WTC11 (cell line): ENCODE measurements around the gene ROBO2. TPM values are rescaled to one million over a fixed set of nuclear protein-coding genes. Genes with fewer than 3 reads are reported as not detected.

Source experiments
- ATAC-seq: fragments of 200-7000 bp; cut with Tn5 transposase; 2 replicates; pipeline ENCODE4 v1.10.0; 2021; ENCODE audit warnings: mild to moderate bottlenecking, moderate library complexity
- CTCF ChIA-PET: fragments of 300-600 bp; sonication (Branson Sonifier 250); formaldehyde crosslinking; loops from one replicate; lab custom pipeline; 2021; ENCODE audit warnings: antibody characterized with exemption; lab: Charles Lee
- POLR2A ChIA-PET: fragments of 350-600 bp; sonication (Branson Sonifier 250); formaldehyde crosslinking; loops from one replicate; lab custom pipeline; 2021; ENCODE audit warnings: antibody characterized with exemption; lab: Charles Lee
- DNase-seq: peaks from one replicate; pipeline ENCODE4 v3.0.0; 2021; ENCODE audit warnings: low spot score
- H3K27ac Mint-ChIP-seq: 2 replicates; pipeline ENCODE4 v1.8.0; 2021; ENCODE audit warnings: mixed read lengths
- H3K27me3 Mint-ChIP-seq: 2 replicates; pipeline ENCODE4 v1.8.0; 2021; ENCODE audit warnings: low read depth, mild to moderate bottlenecking, moderate library complexity, mixed read lengths
- H3K36me3 Mint-ChIP-seq: 2 replicates; pipeline ENCODE4 v1.8.0; 2021; ENCODE audit warnings: mixed read lengths
- H3K4me1 Mint-ChIP-seq: 2 replicates; pipeline ENCODE4 v1.8.0; 2022; ENCODE audit warnings: mixed read lengths
- H3K4me3 Mint-ChIP-seq: 2 replicates; pipeline ENCODE4 v1.8.0; 2021; ENCODE audit warnings: mild to moderate bottlenecking, moderate library complexity, mixed read lengths
- H3K9me3 Mint-ChIP-seq: 2 replicates; pipeline ENCODE4 v1.8.0; 2021; ENCODE audit warnings: mixed read lengths
- EMX1 ChIP-seq: fragments of 250-450 bp; sonication (Bioruptor Pico); IDR thresholded peaks from 2 replicates; pipeline ENCODE4 v1.8.0; 2021; ENCODE audit warnings: mild to moderate bottlenecking
- ETV6 ChIP-seq: sonication (generic); formaldehyde crosslinking; IDR thresholded peaks from 2 replicates; pipeline ENCODE4 v1.8.1; 2022; ENCODE audit warnings: mild to moderate bottlenecking, missing genetic modification reagents
- HMGA2 ChIP-seq: fragments of 250-450 bp; sonication (Bioruptor Pico); IDR thresholded peaks from 2 replicates; pipeline ENCODE4 v1.4.0; 2021; ENCODE audit warnings: mild to moderate bottlenecking, moderate library complexity
- MXD4 ChIP-seq: fragments of 250-450 bp; sonication (Bioruptor Pico); IDR thresholded peaks from 2 replicates; pipeline ENCODE4 v1.8.0; 2021; ENCODE audit warnings: mild to moderate bottlenecking, moderate library complexity, borderline replicate concordance
- NR1H2 ChIP-seq: sonication (generic); formaldehyde crosslinking; IDR thresholded peaks from 2 replicates; pipeline ENCODE4 v1.9.0; 2021; ENCODE audit warnings: mild to moderate bottlenecking, moderate library complexity, missing genetic modification reagents
- NR3C1 ChIP-seq: sonication (generic); formaldehyde crosslinking; conservative IDR thresholded peaks from 2 replicates; pipeline ENCODE4 v1.8.1; 2023; ENCODE audit warnings: low read depth, mild to moderate bottlenecking, missing genetic modification reagents
- OVOL2 ChIP-seq: fragments of 250-450 bp; sonication (Bioruptor Pico); IDR thresholded peaks from 2 replicates; pipeline ENCODE4 v1.9.0; 2021; ENCODE audit warnings: mild to moderate bottlenecking, borderline replicate concordance
- PRRX2 ChIP-seq: fragments of 250-450 bp; sonication (Bioruptor Pico); IDR thresholded peaks from 2 replicates; pipeline ENCODE4 v1.8.0; 2021; ENCODE audit warnings: mild to moderate bottlenecking
- RELA ChIP-seq: sonication (generic); formaldehyde crosslinking; IDR thresholded peaks from 2 replicates; pipeline ENCODE4 v1.8.1; 2022; ENCODE audit warnings: missing genetic modification reagents, mild to moderate bottlenecking, borderline replicate concordance
- SOX15 ChIP-seq: fragments of 250-450 bp; sonication (Bioruptor Pico); IDR thresholded peaks from 2 replicates; pipeline ENCODE4 v1.9.0; 2021; ENCODE audit warnings: mild to moderate bottlenecking
- TCF7 ChIP-seq: sonication (generic); formaldehyde crosslinking; IDR thresholded peaks from 2 replicates; pipeline ENCODE4 v1.8.0; 2022; ENCODE audit warnings: mild to moderate bottlenecking, low read depth, missing genetic modification reagents, moderate library complexity
- TEAD4 ChIP-seq: sonication (generic); formaldehyde crosslinking; IDR thresholded peaks from 2 replicates; pipeline ENCODE4 v1.8.0; 2022; ENCODE audit warnings: mild to moderate bottlenecking, missing genetic modification reagents
- TP53 ChIP-seq: sonication (generic); formaldehyde crosslinking; IDR thresholded peaks from 2 replicates; pipeline ENCODE4 v1.8.1; 2023; ENCODE audit warnings: mild to moderate bottlenecking, missing genetic modification reagents
- ZNF219 ChIP-seq: sonication (generic); formaldehyde crosslinking; IDR thresholded peaks from 2 replicates; pipeline ENCODE4 v1.8.0; 2023; ENCODE audit warnings: missing genetic modification reagents, mild to moderate bottlenecking, borderline replicate concordance
- ZNF263 ChIP-seq: sonication (generic); formaldehyde crosslinking; IDR thresholded peaks from 2 replicates; pipeline ENCODE4 v1.8.1; 2022; ENCODE audit warnings: low read depth, mild to moderate bottlenecking, moderate library complexity, missing genetic modification reagents
- ZNF317 ChIP-seq: sonication (generic); formaldehyde crosslinking; IDR thresholded peaks from 2 replicates; pipeline ENCODE4 v1.8.1; 2023; ENCODE audit warnings: low read depth, mild to moderate bottlenecking, moderate library complexity, missing genetic modification reagents, borderline replicate concordance
- total RNA-seq: library from RNA; stranded (reverse); gene quantifications from 3 replicates; pipeline ENCODE4 v1.2.3, GENCODE V29; 2021
- TF ChIP-seq, protein P1 (sequence below): fragments of 250-450 bp; sonication (Bioruptor Pico); IDR thresholded peaks from 2 replicates; pipeline ENCODE4 v1.9.0; 2021; ENCODE audit warnings: mild to moderate bottlenecking, borderline replicate concordance
- TF ChIP-seq, protein P2 (sequence below): sonication (generic); formaldehyde crosslinking; IDR thresholded peaks from 2 replicates; pipeline ENCODE4 v1.8.0; 2022; ENCODE audit warnings: mild to moderate bottlenecking, missing genetic modification reagents
- TF ChIP-seq, protein P3 (sequence below): sonication (generic); formaldehyde crosslinking; IDR thresholded peaks from 2 replicates; pipeline ENCODE4 v1.8.1; 2022; ENCODE audit warnings: low read depth, missing genetic modification reagents, borderline replicate concordance
- TF ChIP-seq, protein P4 (sequence below): sonication (generic); formaldehyde crosslinking; IDR thresholded peaks from 2 replicates; pipeline ENCODE4 v1.8.0; 2023; ENCODE audit warnings: mild to moderate bottlenecking, missing genetic modification reagents
- TF ChIP-seq, protein P5 (sequence below): sonication (generic); formaldehyde crosslinking; IDR thresholded peaks from 2 replicates; pipeline ENCODE4 v1.8.0; 2022; ENCODE audit warnings: mild to moderate bottlenecking, missing genetic modification reagents
- TF ChIP-seq, protein P6 (sequence below): sonication (generic); formaldehyde crosslinking; IDR thresholded peaks from 2 replicates; pipeline ENCODE4 v1.8.0; 2022; ENCODE audit warnings: mild to moderate bottlenecking, missing genetic modification reagents
- TF ChIP-seq, protein P7 (sequence below): sonication (generic); formaldehyde crosslinking; IDR thresholded peaks from 2 replicates; pipeline ENCODE4 v1.8.1; 2022; ENCODE audit warnings: missing genetic modification reagents, borderline replicate concordance

ROBO2 gene
- total RNA-seq, 1 experiment from 2014 or later, result 11.7 TPM

DNA sequence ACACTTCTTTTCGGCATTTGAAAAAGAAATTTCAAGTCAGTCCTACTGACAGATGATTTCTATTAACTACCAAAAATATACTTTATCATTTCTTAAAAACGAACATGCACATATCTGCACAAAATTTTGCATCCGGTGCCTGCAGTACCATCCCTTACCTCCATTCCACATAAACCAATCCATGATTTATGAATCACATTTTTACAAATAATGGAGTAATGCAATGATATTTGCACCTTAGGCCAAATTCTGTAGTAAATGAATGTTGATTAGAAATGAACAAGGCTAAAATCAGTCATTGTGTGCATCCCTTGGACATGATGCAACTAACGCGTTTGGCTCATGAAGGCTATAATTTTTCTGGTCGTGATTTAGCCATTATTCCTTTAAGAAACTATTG is 46.5 kb downstream of the ROBO2 start:
- ChIA-PET POLR2A (no interaction called here), CTCF (no interaction called here)
- Mint-ChIP-seq H3K9me3 (no peaks in the 10 kb centered on the region), H3K27me3 (no peaks in the 10 kb centered on the region), H3K36me3 (no peaks in the 10 kb centered on the region), H3K4me3 (no peak overlapping the region), H3K27ac (no peak overlapping the region), H3K4me1 (peaks cover 24% of the 10 kb centered on the region)
- TF ChIP-seq HMGA2, result no peak
- TF ChIP-seq RELA, result no peak
- TF ChIP-seq NR3C1 (CRISPR knock-in tag), result no peak
- no peak for TF ChIP-seq EMX1 (CRISPR knock-in tag)
- TF ChIP-seq ZNF263 (CRISPR knock-in tag), result no peak
- TF ChIP-seq, protein P1, sequence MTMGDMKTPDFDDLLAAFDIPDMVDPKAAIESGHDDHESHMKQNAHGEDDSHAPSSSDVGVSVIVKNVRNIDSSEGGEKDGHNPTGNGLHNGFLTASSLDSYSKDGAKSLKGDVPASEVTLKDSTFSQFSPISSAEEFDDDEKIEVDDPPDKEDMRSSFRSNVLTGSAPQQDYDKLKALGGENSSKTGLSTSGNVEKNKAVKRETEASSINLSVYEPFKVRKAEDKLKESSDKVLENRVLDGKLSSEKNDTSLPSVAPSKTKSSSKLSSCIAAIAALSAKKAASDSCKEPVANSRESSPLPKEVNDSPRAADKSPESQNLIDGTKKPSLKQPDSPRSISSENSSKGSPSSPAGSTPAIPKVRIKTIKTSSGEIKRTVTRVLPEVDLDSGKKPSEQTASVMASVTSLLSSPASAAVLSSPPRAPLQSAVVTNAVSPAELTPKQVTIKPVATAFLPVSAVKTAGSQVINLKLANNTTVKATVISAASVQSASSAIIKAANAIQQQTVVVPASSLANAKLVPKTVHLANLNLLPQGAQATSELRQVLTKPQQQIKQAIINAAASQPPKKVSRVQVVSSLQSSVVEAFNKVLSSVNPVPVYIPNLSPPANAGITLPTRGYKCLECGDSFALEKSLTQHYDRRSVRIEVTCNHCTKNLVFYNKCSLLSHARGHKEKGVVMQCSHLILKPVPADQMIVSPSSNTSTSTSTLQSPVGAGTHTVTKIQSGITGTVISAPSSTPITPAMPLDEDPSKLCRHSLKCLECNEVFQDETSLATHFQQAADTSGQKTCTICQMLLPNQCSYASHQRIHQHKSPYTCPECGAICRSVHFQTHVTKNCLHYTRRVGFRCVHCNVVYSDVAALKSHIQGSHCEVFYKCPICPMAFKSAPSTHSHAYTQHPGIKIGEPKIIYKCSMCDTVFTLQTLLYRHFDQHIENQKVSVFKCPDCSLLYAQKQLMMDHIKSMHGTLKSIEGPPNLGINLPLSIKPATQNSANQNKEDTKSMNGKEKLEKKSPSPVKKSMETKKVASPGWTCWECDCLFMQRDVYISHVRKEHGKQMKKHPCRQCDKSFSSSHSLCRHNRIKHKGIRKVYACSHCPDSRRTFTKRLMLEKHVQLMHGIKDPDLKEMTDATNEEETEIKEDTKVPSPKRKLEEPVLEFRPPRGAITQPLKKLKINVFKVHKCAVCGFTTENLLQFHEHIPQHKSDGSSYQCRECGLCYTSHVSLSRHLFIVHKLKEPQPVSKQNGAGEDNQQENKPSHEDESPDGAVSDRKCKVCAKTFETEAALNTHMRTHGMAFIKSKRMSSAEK (CRISPR knock-in tag), result no peak
- no peak for TF ChIP-seq TCF7 (CRISPR knock-in tag)
- TF ChIP-seq PRRX2 (CRISPR knock-in tag), result no peak
- no peak for TF ChIP-seq TEAD4 (CRISPR knock-in tag)
- TF ChIP-seq OVOL2, result no peak
- TF ChIP-seq ZNF317 (CRISPR knock-in tag), result no peak
- no peak for TF ChIP-seq ZNF219 (CRISPR knock-in tag)
- TF ChIP-seq, protein P2, sequence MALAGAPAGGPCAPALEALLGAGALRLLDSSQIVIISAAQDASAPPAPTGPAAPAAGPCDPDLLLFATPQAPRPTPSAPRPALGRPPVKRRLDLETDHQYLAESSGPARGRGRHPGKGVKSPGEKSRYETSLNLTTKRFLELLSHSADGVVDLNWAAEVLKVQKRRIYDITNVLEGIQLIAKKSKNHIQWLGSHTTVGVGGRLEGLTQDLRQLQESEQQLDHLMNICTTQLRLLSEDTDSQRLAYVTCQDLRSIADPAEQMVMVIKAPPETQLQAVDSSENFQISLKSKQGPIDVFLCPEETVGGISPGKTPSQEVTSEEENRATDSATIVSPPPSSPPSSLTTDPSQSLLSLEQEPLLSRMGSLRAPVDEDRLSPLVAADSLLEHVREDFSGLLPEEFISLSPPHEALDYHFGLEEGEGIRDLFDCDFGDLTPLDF (CRISPR knock-in tag), result no peak
- no peak for TF ChIP-seq TP53 (CRISPR knock-in tag)
- DNase-seq (no peak), ATAC-seq (no peak)

DNA sequence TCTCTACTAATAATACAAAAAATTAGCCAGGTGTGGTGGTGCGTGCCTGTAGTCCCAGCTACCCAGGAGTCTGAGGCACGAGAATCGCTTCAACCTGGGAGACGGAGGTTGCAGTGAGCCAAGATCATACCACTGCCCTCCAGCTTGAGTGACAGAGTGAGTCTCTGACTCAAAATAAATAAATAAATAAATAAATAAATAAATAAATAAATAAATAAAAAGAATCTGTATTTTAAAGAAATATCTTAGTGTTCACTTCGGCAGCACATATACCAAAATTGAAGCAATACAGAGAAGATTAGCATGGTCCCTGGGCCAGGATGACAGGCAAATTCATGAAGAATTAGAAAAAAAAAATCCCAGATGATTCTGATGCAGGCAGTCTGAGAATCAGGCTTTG is 51.9 kb downstream of the ROBO2 start:
- CTCF ChIA-PET, result no interaction called here
- TF ChIP-seq, protein P3, sequence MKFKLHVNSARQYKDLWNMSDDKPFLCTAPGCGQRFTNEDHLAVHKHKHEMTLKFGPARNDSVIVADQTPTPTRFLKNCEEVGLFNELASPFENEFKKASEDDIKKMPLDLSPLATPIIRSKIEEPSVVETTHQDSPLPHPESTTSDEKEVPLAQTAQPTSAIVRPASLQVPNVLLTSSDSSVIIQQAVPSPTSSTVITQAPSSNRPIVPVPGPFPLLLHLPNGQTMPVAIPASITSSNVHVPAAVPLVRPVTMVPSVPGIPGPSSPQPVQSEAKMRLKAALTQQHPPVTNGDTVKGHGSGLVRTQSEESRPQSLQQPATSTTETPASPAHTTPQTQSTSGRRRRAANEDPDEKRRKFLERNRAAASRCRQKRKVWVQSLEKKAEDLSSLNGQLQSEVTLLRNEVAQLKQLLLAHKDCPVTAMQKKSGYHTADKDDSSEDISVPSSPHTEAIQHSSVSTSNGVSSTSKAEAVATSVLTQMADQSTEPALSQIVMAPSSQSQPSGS (CRISPR knock-in tag), result no peak
- TF ChIP-seq, protein P4, sequence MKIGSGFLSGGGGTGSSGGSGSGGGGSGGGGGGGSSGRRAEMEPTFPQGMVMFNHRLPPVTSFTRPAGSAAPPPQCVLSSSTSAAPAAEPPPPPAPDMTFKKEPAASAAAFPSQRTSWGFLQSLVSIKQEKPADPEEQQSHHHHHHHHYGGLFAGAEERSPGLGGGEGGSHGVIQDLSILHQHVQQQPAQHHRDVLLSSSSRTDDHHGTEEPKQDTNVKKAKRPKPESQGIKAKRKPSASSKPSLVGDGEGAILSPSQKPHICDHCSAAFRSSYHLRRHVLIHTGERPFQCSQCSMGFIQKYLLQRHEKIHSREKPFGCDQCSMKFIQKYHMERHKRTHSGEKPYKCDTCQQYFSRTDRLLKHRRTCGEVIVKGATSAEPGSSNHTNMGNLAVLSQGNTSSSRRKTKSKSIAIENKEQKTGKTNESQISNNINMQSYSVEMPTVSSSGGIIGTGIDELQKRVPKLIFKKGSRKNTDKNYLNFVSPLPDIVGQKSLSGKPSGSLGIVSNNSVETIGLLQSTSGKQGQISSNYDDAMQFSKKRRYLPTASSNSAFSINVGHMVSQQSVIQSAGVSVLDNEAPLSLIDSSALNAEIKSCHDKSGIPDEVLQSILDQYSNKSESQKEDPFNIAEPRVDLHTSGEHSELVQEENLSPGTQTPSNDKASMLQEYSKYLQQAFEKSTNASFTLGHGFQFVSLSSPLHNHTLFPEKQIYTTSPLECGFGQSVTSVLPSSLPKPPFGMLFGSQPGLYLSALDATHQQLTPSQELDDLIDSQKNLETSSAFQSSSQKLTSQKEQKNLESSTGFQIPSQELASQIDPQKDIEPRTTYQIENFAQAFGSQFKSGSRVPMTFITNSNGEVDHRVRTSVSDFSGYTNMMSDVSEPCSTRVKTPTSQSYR (CRISPR knock-in tag), result no peak
- no peak for TF ChIP-seq ETV6 (CRISPR knock-in tag)
- no peak for TF ChIP-seq MXD4 (CRISPR knock-in tag)
- TF ChIP-seq, protein P5, sequence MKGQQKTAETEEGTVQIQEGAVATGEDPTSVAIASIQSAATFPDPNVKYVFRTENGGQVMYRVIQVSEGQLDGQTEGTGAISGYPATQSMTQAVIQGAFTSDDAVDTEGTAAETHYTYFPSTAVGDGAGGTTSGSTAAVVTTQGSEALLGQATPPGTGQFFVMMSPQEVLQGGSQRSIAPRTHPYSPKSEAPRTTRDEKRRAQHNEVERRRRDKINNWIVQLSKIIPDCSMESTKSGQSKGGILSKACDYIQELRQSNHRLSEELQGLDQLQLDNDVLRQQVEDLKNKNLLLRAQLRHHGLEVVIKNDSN (CRISPR knock-in tag), result no peak
- TF ChIP-seq SOX15 (CRISPR knock-in tag), result no peak
- TF ChIP-seq, protein P6, sequence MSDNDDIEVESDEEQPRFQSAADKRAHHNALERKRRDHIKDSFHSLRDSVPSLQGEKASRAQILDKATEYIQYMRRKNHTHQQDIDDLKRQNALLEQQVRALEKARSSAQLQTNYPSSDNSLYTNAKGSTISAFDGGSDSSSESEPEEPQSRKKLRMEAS (CRISPR knock-in tag), result no peak
- no peak for TF ChIP-seq ZNF317 (CRISPR knock-in tag)
- TF ChIP-seq, protein P7, sequence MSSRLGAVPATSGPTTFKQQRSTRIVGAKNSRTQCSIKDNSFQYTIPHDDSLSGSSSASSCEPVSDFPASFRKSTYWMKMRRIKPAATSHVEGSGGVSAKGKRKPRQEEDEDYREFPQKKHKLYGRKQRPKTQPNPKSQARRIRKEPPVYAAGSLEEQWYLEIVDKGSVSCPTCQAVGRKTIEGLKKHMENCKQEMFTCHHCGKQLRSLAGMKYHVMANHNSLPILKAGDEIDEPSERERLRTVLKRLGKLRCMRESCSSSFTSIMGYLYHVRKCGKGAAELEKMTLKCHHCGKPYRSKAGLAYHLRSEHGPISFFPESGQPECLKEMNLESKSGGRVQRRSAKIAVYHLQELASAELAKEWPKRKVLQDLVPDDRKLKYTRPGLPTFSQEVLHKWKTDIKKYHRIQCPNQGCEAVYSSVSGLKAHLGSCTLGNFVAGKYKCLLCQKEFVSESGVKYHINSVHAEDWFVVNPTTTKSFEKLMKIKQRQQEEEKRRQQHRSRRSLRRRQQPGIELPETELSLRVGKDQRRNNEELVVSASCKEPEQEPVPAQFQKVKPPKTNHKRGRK (CRISPR knock-in tag), result no peak
- no peak for TF ChIP-seq NR1H2 (CRISPR knock-in tag)
- TF ChIP-seq, protein P2 (CRISPR knock-in tag), result no peak
- TF ChIP-seq, all 79 proteins: peak for 0
- H3K36me3 Mint-ChIP-seq, result no peaks in the 10 kb centered on the region
- H3K4me1 Mint-ChIP-seq, result peaks cover 17% of the 10 kb centered on the region
- H3K9me3 Mint-ChIP-seq, result no peaks in the 10 kb centered on the region
- ATAC-seq, result no peak
- no peak overlapping the region for H3K4me3 Mint-ChIP-seq
- H3K27me3 Mint-ChIP-seq, result no peaks in the 10 kb centered on the region
- no peak overlapping the region for H3K27ac Mint-ChIP-seq
- POLR2A ChIA-PET, result no interaction called here
- no peak for DNase-seq
